ENCODE results near the gene SH3BP4. TPM values are rescaled to one million over a fixed set of nuclear protein-coding genes. Genes with fewer than 3 reads are reported as not detected.

The SH3BP4 gene
- total RNA-seq, 1 donor from 2014 or later, result 51.7 TPM

DNA sequence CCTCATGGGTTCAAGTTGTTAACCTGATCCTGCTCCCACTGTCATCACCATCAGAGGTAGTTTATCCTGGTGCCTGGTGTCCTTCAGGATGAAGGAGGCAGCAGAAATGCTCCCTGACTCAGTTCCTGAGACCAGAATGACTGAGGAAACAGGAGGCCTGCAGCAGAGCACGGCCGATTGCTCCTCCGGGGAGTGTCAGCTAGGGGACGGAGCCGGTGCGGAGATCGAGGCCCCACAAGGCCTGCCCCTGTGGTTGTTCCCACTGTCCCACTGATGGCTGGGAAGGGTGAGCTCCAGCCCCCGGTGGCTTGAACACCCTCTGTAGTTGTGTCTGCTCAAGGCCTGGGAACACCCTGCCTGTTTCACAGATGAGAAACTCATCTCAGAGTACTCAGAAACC, 45.6 kb downstream of the SH3BP4 start:
- no peak for DNase-seq (ENCODE audit: low spot score)

DNA sequence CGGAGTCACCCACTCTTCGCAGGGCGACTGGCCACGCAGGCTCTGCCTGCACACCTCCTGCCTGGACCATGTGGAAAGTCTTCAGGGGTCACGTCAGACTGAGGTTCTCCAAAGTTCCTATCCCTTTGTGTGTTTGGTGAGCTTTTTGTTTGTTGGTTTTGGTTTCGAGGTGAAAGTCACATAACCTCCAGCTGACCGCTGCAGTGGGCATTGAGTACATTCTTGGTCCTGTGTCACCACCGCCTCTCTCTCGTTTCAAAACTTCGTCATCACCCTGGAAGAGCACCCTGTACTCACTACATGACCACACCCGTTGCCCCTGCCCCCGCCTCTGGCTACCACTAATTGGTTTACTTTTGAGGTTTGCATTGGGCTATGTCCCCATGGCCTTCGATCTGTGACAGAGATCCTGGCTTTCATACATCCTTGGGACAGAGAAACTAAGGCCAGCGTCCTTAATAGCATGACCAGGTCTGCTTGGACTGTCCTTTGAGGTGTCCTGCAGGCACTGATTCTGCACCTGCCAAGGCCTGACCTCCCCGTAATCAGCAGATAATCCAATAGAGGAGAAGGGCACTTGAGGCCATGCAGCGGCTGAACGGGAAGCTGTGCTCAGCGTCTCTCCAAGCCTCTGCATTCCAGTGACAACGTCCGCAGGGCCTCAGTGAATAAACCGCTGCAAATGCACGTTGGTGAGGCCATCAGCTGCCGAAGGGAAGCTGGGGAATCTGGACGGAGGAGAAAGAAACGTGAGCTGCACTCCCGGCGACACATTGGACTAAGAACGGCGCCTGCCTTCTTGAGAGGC, 46.8 kb downstream of the SH3BP4 start:
- DNase-seq (ENCODE audit: low spot score), result no peak

- peak; percentile 72 for DNase-seq (ENCODE audit: low spot score)
Observed at GRCh38 chr2:234999740-235000425, 48.1 kb downstream of the SH3BP4 start.

DNA sequence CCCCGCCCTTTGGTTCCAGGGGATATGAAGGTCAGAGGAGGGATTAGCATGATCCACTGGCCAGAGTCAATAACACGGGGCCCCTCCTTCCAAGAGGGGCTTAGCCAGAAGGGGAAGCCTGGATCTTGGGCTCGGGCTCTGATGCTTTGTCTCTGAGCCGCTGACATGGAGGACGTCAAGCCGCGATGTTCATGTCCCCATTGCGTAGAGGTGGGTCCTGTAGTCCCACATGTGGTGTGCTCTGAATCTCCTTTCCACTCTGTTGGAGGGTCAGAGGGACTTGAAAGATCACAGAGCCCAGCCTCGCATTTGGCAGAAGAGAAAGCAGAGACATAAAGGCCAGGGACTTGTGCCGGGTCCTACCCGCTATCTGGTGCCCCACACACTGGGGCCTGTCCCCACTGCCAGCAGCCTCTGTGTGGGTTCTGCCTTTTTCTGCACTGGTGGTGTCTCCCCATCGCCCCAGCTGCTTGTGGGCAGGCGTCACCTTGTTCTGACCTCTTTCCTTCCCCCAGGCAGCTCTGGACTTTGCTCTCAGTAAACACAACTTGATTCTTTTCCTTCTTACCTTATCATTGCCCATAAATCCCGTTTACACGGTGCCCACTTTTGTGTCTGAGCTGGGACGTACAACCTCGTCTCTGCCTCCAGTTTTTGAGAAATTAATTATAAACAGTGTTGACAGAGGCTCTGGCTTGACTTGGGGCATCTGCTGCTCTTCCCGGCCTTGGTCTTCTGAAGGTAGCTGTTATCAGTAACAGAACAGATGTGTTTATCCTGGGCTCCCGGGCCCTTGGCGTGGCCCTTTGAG, 48.8 kb downstream of the SH3BP4 start:
- DNase-seq (ENCODE audit: low spot score), result peak; percentile 74

DNA sequence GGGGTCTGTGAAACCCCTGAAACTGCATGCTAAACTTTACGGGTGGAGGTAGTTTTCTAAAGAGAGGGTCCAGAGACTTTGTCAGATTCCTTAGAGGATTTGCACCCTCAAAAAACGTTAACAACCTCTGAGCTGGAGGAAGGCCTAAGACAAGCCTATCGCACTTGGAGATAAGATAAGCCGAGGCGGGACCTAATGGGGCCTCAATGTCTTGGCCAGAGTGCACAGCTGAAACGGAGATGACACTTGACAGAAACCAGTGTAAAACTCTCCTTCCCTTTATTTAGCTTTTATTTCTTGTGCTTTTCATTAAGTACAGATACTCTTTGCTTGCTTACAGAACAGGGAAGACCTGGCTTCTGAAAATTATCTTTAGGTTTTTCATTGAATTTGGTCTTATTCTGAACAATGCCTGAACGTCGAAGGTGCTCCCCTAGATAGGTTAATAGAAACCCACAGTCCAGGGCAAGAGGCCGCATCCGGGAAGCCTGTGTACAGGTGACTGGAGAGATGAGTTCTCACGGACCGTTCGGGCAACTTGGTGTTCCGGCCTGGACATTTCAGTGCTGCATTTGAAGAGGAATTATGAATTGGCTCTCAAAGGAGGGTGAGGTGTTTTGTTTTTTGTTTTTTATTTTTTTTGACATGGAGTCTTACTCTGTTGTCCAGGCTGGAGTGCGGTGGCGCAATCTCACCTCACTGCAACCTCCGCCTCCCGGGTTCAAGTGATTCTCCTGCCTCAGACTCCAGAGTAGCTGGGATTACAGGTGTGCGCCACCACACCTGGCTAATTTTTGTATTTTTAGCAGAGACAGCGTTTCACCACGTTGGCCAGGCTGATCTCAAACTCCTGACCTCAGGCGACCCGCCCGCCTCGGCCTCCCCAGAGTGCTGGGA, 49.7 kb downstream of the SH3BP4 start:
- DNase-seq (ENCODE audit: low spot score), result peak; percentile 59

DNA sequence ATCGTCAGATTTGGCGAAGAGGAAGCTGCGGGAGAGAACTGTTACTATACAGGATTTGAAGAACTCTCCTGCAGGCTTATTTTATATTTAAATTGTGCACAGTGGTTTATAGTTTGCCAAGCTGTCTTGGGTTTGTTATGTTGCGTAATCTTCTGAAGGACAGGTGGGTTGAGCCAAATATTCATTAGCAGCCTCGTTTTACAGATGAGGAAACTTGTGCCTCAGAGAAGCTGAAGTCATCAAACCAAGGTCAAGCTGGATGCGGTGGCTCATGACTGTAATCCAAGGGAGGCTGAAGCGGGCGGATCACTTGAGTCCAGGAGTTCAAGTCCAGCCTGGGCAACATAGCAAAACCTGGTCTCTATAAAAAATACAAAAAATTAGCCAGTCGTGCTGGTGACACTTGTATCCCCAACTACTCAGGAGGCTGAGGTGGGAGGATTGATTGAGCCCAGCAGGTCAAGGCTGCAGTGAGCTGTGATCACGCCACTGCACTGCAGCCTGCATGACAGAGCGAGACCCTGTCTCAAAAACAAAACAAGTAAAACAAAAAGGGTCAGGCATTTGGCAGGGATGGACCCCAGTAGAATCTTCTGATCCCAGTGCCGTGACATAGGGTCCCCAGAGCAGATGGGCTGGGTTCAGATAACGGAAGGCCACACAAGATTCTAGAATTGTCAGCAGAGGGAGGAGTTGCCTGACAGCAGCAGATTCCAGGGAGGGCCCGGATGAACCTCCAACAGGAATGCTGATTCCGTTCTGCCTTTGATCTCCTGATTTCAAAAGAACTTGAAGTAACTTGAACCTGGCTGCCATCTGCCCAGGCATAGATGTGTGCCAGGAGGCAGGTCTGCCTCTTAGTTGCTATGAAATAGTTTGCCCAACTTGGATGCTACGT, 50.6 kb downstream of the SH3BP4 start:
- DNase-seq (ENCODE audit: low spot score), result no peak

DNA sequence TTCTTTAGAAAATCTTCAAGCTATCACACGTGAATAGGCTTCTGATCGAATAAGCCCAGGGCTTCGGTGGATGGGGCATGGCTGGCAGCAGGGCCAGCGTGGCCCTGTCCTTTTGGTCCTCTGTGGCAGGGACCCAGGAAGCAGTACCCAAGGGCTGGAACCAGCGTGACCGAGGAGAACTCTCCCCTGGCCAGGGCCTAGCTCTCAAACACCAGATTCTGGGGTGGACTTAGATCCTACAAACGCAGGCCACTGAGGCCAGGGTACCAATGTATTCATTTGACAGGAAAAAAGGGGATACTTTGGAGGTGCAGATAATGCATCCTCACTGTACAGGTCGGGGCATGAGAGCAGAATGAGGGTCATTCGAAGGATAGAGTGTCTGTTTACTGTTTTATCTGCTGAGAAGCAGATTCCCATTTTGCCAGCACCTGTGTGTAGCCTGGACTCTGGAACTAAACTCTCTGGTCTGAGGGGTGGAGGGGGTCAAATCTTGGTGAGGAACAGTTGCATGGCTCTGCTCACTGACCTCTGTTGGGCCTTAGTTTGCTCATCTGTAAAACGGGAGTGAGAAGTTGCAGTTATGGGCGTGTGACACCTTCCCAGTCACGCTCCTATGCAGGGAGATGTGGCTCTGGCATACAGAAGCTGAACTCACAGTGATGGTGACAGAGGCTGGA, 51.4 kb downstream of the SH3BP4 start:
- no peak for DNase-seq (ENCODE audit: low spot score)

GRCh38 chr2:235004329-235004903, 52.6 kb downstream of the SH3BP4 start:
- DNase-seq (ENCODE audit: low spot score), result no peak

DNA sequence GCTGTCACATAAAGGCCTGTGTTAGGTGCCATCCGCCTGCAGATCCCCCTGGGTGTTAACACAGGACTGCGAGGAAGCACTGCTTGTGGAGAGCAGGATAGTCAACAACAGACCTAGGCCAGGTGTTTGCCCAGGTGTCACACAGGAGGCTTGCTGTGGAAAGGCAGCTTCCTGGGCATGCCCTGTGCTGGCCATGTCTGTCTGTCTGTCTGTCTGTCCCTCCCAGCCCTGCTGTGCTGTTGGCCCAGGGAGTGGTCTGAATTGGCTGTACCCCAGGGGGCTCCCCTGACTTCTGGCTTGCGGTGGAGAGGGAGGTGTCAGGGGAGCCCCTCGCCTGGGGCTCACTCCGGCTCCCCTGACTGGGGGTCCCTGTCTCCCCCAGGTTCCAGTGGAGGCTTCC, 53.2 kb downstream of the SH3BP4 start:
- DNase-seq (ENCODE audit: low spot score), result no peak

GRCh38 chr2:235005603-235006259, 53.9 kb downstream of the SH3BP4 start:
- no peak for DNase-seq (ENCODE audit: low spot score)

DNA sequence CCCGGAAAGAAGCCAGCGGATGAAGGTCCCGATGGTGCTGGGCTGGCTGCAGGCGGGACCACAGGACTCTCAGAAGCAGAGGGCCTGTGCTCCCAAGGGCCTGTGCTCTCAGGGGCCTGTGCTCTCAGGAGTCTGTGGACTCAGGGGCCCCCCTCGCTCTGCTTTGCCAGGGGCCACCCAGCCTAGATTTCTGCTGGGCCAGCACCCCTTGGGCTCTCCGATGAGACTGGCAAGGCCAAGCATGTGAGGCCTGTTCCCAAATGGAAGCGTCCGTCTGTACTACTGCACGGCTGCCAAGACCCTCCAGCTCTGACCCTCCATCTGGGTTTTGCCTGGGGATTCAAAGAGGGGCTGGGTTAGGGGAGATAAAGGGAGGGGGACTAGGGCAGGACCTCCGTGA, 54.6 kb downstream of the SH3BP4 start:
- DNase-seq (ENCODE audit: low spot score), result no peak

- DNase-seq (ENCODE audit: low spot score), result no peak
Observed at GRCh38 chr2:235006986-235007385, 55.2 kb downstream of the SH3BP4 start.

GRCh38 chr2:235007664-235008457, 56.0 kb downstream of the SH3BP4 start:
- DNase-seq (ENCODE audit: low spot score), result no peak

DNA sequence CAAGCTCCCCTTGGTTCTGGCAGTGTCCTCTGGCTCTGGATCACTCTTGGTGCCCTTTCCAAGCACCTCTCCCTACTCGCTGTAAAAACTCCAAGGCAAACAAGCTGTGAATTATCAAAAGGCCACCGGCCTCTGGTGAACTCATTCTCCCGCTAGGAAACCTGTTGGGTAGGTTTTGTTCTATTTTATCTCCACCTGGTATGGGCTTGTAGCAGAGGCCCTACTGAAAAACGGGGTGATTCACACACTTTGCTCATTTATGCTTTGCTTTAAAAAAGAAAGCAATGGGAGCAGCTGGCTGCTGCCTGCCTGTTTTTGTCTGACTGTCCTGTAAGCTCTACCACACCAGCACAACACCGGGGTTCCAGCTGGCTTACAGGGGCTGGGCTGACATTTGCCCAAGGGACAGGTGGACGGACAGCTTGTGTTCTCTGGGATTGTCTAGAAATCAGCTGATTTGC, 56.8 kb downstream of the SH3BP4 start:
- DNase-seq (ENCODE audit: low spot score), result peak; percentile 75

DNA sequence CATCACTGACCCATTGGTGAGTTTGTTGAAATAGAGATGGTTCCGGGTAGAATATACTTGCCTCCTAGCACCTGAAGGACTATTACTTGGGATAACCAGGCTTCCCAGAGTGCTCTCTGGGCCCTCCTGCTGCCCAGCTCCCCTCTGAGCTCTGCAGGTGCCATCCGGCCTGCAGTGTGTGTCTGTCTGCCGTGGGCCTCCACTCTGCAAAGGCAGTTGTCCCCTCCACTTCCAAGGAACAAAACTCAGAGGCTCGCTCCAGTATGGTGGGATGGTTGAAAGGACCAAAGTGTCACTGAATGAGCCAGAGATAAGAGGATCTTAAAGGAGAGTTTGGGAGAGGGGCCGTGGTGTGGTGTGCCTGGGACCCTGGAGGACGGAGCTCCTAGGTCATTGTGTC, 57.3 kb downstream of the SH3BP4 start:
- no peak for DNase-seq (ENCODE audit: low spot score)

DNA sequence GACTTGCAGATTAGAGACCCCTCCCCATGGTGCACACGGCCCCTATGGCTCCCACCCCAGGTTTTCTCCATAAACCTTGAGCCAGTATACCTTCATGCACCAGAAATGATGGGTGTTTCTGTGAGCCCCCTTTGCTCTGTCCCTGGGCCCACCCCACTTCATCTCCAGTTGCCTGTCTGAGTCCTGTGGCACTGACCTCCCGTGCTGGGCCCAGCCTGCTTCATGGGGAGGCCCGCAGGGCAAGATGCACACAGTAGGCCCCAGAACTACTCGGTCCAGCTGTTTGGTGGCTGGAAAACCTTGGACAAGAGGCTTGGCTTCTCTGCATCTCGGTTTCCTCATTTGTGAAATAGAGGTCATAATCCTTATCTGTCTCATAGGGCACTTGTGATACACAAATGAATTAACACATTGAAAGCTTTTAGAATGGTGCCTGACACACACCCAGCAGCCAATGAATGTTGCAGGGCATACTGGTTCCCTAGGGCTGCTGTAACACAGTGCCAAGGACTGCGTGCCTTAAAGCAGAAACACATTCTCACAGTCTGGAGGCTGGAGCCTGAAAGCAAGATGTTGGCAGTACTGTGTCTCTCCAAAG, 58.4 kb downstream of the SH3BP4 start:
- DNase-seq (ENCODE audit: low spot score), result no peak

DNA sequence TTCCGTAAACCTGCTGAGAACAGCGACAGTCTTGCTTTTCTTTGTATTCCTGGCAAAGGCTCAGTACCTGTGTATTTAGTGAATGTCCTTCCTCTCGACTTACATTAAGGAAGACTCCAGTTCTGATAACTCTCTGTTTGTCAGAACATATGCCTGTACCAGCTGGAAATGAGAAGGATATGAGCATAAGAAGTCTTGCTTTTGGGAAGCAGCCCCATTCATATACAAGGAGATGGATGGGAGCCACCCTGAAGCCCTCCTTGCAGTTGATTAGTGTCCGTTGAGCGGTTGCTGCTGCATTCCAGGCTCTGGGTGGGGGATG, 59.8 kb downstream of the SH3BP4 start:
- DNase-seq (ENCODE audit: low spot score), result no peak
